Esophagus muscularis mucosa (tissue), 4 donors: ENCODE results near the gene HIGD2A. TPM values are rescaled to one million over a fixed set of nuclear protein-coding genes. Genes with fewer than 3 reads are reported as not detected.

Experiments used
- DNase-seq: peaks from one replicate; pipeline ENCODE4 v3.0.0-alpha.2; 2017; ENCODE audit errors: extremely low spot score
- H3K27ac ChIP-seq, 4 donors: fragments of 200-600 bp; sonication (generic); replicated peaks in 1 of 4; 1 replicate in 3 of 4; 2 replicates in 1 of 4; pipeline ENCODE4 v1.5.1; 2016 to 2019; ENCODE audit warnings: mild to moderate bottlenecking in 1 of 4
- H3K27me3 ChIP-seq, 4 donors: fragments of 200-600 bp; sonication (generic); one replicate each; pipeline versions ENCODE4 v1.5.1 to v1.6.0; 2016 to 2019
- H3K36me3 ChIP-seq, 4 donors: fragments of 200-600 bp; sonication (generic); one replicate each; pipeline ENCODE4 v1.5.1; 2016 to 2019
- H3K4me1 ChIP-seq, 4 donors: fragments of 200-600 bp; sonication (generic); one replicate each; pipeline ENCODE4 v1.5.1; 2016 to 2019
- H3K4me3 ChIP-seq, 4 donors: fragments of 200-600 bp; sonication (generic); 1 replicate in 2 of 4; 2 replicates in 2 of 4; pipeline ENCODE4 v1.5.1; 2016 to 2019; ENCODE audit warnings: mild to moderate bottlenecking in 4 of 4, moderate library complexity in 1 of 4
- H3K9me3 ChIP-seq, 4 donors: fragments of 200-600 bp; sonication (generic); 1 replicate in 3 of 4; 2 replicates in 1 of 4; pipeline ENCODE4 v1.5.1; 2016 to 2019
- CTCF ChIP-seq, 3 experiments: fragments of 200-600 bp in 2 of 3; fragments of 450-650 bp in 1 of 3; sonication (generic) in 2 of 3; IDR thresholded peaks; one replicate each; pipeline ENCODE4 v1.5.1; 2017 to 2019; ENCODE audit warnings: antibody characterized with exemption in 3 of 3, mild to moderate bottlenecking in 2 of 3, moderate library complexity in 1 of 3
- EP300 ChIP-seq: sonication (generic); formaldehyde crosslinking; IDR thresholded peaks from one replicate; pipeline ENCODE4 v1.6.1; 2017; ENCODE audit warnings: antibody characterized with exemption
- POLR2A ChIP-seq: fragments of 450-650 bp; IDR thresholded peaks from one replicate; pipeline ENCODE4 v1.6.1; 2017; ENCODE audit warnings: antibody characterized with exemption, moderate library complexity, mild to moderate bottlenecking, low read depth
- POLR2AphosphoS5 ChIP-seq, 2 donors: sonication (generic); formaldehyde crosslinking; IDR thresholded peaks; one replicate each; pipeline ENCODE4 v1.6.1; 2017; ENCODE audit warnings: antibody characterized with exemption in 2 of 2
- WGBS: methylation state at CpG from one replicate; pipeline ENCODE4 v1.1.5; 2018; 5-methylcytosine and 5-hydroxymethylcytosine counted together
- intact Hi-C: fragments of 100-400 bp; cut with DNase I; formaldehyde crosslinking; loops from one replicate; pipeline ENCODE4 v1.15.1; 2023
- total RNA-seq, 4 donors: library from RNA; depleted of rRNA; stranded (reverse); fragments of >200 nt; gene quantifications; one replicate each; pipeline versions ENCODE4 v1.1.0 to v1.2.1, GENCODE V29; 2016

HIGD2A gene
- total RNA-seq, 4 donors from 2014 or later, result 120 to 179 (median 160) TPM

DNA sequence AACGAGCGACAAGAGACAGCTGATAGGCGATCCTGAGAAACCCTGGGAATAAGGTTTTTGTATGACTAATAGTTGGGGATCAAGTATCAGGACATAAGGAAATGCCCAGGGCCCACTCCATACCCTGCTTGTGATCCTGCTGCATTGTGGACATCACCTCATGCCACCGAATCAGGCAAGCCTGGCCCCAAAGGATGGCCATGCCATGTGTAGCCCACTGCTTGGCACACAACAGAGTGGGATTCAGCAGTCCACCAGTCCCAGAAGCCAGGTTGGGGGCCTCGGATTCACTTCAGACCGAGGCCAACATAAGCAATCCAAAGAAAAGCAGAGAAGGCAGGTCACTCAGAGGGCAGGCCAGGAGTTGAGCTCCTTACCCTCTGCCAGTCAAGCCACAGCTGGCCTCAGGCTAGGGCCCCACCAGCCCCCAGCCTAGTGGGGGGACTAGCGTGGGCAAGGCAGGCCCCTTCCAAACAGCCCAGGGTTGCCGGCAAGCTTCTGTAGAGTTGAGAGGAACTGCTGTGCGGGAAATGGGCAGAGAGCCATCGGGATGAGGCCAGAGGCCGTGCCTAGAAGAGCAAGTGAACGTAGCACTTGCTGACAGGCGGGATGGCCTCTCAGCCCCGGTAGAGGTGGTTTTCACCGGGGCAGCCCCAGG, 5.2 kb upstream of the HIGD2A start:
- H3K4me3 ChIP-seq, result no peak overlapping the region
- H3K36me3 ChIP-seq, result peaks cover 21 to 47% (median 45%) of the 10 kb centered on the region in 4 donors
- DNase-seq, result no peak
- peaks cover 28 to 44% (median 39%) of the 10 kb centered on the region in 4 donors for H3K4me1 ChIP-seq
- no peaks in the 10 kb centered on the region for H3K27me3 ChIP-seq
- H3K9me3 ChIP-seq, result no peaks in the 10 kb centered on the region
- TF ChIP-seq EP300, result no peak
- no peak overlapping the region for H3K27ac ChIP-seq
- intact Hi-C loops, result no loop called here
- 89% methylated on average over 15 of the region's 15 CpGs for WGBS

GRCh38 chr5:176383961-176384360, 4.6 kb upstream of the HIGD2A start:
- no peaks in the 10 kb centered on the region for H3K27me3 ChIP-seq
- peaks cover 21 to 47% (median 45%) of the 10 kb centered on the region in 4 donors for H3K36me3 ChIP-seq
- peaks cover 28 to 44% (median 39%) of the 10 kb centered on the region in 4 donors for H3K4me1 ChIP-seq
- H3K4me3 ChIP-seq, result no peak overlapping the region
- WGBS, result 88% methylated on average over 9 of the region's 9 CpGs
- H3K9me3 ChIP-seq, result no peaks in the 10 kb centered on the region
- intact Hi-C loops, result no loop called here
- no peak for DNase-seq
- no peak for TF ChIP-seq POLR2A
- no peak for TF ChIP-seq CTCF (IDR thresholded peaks at IDR 0.05)
- no peak for TF ChIP-seq POLR2AphosphoS5 (IDR thresholded peaks at IDR 0.05)
- H3K27ac ChIP-seq, result no peak overlapping the region

GRCh38 chr5:176384366-176384930, 4.1 kb upstream of the HIGD2A start:
- Histone ChIP-seq H3K9me3 (no peaks in the 10 kb centered on the region), H3K4me3 (no peak overlapping the region), H3K27ac (no peak overlapping the region), H3K36me3 (peaks cover 21 to 47% (median 43%) of the 10 kb centered on the region in 4 donors), H3K27me3 (no peaks in the 10 kb centered on the region), H3K4me1 (peaks cover 29 to 46% (median 41%) of the 10 kb centered on the region in 4 donors)
- TF ChIP-seq EP300 (no peak), POLR2AphosphoS5 (IDR thresholded peaks at IDR 0.05) (no peak), POLR2A (no peak), CTCF (IDR thresholded peaks at IDR 0.05) (no peak)
- no peak for DNase-seq
- 88% methylated on average over 8 of the region's 8 CpGs for WGBS
- intact Hi-C loops, result no loop called here

GRCh38 chr5:176384991-176385390, 3.6 kb upstream of the HIGD2A start:
- no peaks in the 10 kb centered on the region for H3K27me3 ChIP-seq
- TF ChIP-seq CTCF (IDR thresholded peaks at IDR 0.05), result no peak
- intact Hi-C loops, result no loop called here
- no peak overlapping the region for H3K27ac ChIP-seq
- no peak for DNase-seq
- H3K9me3 ChIP-seq, result no peaks in the 10 kb centered on the region
- peaks cover 34 to 52% (median 47%) of the 10 kb centered on the region in 4 donors for H3K4me1 ChIP-seq
- H3K4me3 ChIP-seq, result no peak overlapping the region
- 93% methylated on average over 12 of the region's 12 CpGs for WGBS
- peaks cover 21 to 47% (median 43%) of the 10 kb centered on the region in 4 donors for H3K36me3 ChIP-seq

- 71% methylated on average over 1 of the region's 1 CpG for WGBS
- TF ChIP-seq CTCF (IDR thresholded peaks at IDR 0.05), result no peak
- no peak for TF ChIP-seq EP300
- no peak for TF ChIP-seq POLR2A
- no peak for TF ChIP-seq POLR2AphosphoS5 (IDR thresholded peaks at IDR 0.05)
- H3K9me3 ChIP-seq, result no peaks in the 10 kb centered on the region
- H3K36me3 ChIP-seq, result peaks cover 28 to 62% (median 51%) of the 10 kb centered on the region in 4 donors
- H3K4me3 ChIP-seq, result no peak overlapping the region
- H3K27ac ChIP-seq, result no peak overlapping the region
- H3K4me1 ChIP-seq, result peaks cover 34 to 50% (median 42%) of the 10 kb centered on the region in 4 donors
- no peaks in the 10 kb centered on the region for H3K27me3 ChIP-seq
- DNase-seq, result no peak
- intact Hi-C loops, result no loop called here
Measured at GRCh38 chr5:176386491-176386890, 2.1 kb upstream of the HIGD2A start.
